HEK293 (cell line): ENCODE measurements around the gene SLC38A9.

Source experiments
- CTCF ChIA-PET: fragments of 350-600 bp; formaldehyde crosslinking; extraction: SDS; loops from one replicate; lab custom pipeline; 2021; ENCODE audit warnings: antibody characterized with exemption; lab: Yijun Ruan, JAX
- POLR2A ChIA-PET: fragments of 300-600 bp; formaldehyde crosslinking; extraction: SDS; loops from one replicate; lab custom pipeline; 2020; ENCODE audit warnings: antibody characterized with exemption, inconsistent platforms; lab: Yijun Ruan, JAX
- H3K27ac ChIP-seq: fragments of 200-500 bp; sonication (Bioruptor generic); 2 replicates; pipeline ENCODE4 v1.5.1; 2014; ENCODE audit warnings: low read depth, low read length, control low read depth, inconsistent platforms; ENCODE audit errors: extremely low read depth
- H3K36me3 ChIP-seq, 2 experiments: fragments of 200-500 bp in 1 of 2; sonication (Bioruptor generic) in 1 of 2; 1 replicate in 1 of 2; 2 replicates in 1 of 2; pipeline ENCODE4 v1.5.1; 2014 to 2017; ENCODE audit warnings: inconsistent platforms in 2 of 2, low read length in 2 of 2; ENCODE audit not compliant: control insufficient read depth in 2 of 2, insufficient read depth in 1 of 2
- H3K4me1 ChIP-seq: fragments of 200-500 bp; sonication (Bioruptor generic); 2 replicates; pipeline ENCODE4 v1.5.1; 2014; ENCODE audit warnings: mild to moderate bottlenecking, low read length, inconsistent platforms; ENCODE audit not compliant: control insufficient read depth, insufficient read depth
- H3K4me3 ChIP-seq: 2 replicates; pipeline ENCODE4 v1.5.1; 2011; ENCODE audit warnings: low read depth, mild to moderate bottlenecking, control low read depth, low read length, moderate library complexity
- H3K9me3 ChIP-seq: fragments of 200-500 bp; sonication (Bioruptor generic); 2 replicates; pipeline ENCODE4 v1.5.1; 2014; ENCODE audit warnings: low read depth, low read length, inconsistent platforms; ENCODE audit not compliant: control insufficient read depth, insufficient read depth
- KLF9 ChIP-seq: fragments of 450-650 bp; formaldehyde crosslinking; IDR thresholded peaks from 2 replicates; pipeline ENCODE4 v1.5.1; 2016; ENCODE audit warnings: missing biosample characterization, missing genetic modification characterization, low read depth
- MEIS1 ChIP-seq: sonication (generic); formaldehyde crosslinking; IDR thresholded peaks from 2 replicates; pipeline ENCODE4 v1.8.1; 2022; ENCODE audit warnings: missing genetic modification reagents, mild to moderate bottlenecking, borderline replicate concordance
- YY2 ChIP-seq: fragments of 450-650 bp; formaldehyde crosslinking; IDR thresholded peaks from 2 replicates; pipeline ENCODE4 v1.5.1; 2016; ENCODE audit warnings: missing biosample characterization, missing genetic modification characterization
- ZNF157 ChIP-seq: fragments of 450-650 bp; formaldehyde crosslinking; IDR thresholded peaks from 2 replicates; pipeline ENCODE4 v1.5.1; 2016; ENCODE audit warnings: missing biosample characterization, missing genetic modification characterization
- ZNF175 ChIP-seq: fragments of 450-650 bp; formaldehyde crosslinking; IDR thresholded peaks from 2 replicates; pipeline ENCODE4 v1.5.1; 2016; ENCODE audit warnings: missing biosample characterization, missing genetic modification characterization
- ZNF24 ChIP-seq: fragments of 450-650 bp; formaldehyde crosslinking; IDR thresholded peaks from 2 replicates; pipeline ENCODE4 v1.5.1; 2016; ENCODE audit warnings: missing biosample characterization, missing genetic modification characterization
- ZNF302 ChIP-seq: fragments of 450-650 bp; formaldehyde crosslinking; IDR thresholded peaks from 2 replicates; pipeline ENCODE4 v1.5.1; 2016; ENCODE audit warnings: missing biosample characterization, missing genetic modification characterization, low read depth
- ZNF529 ChIP-seq: fragments of 450-650 bp; formaldehyde crosslinking; IDR thresholded peaks from 2 replicates; pipeline ENCODE4 v1.5.1; 2017; ENCODE audit warnings: missing genetic modification characterization, missing biosample characterization; ENCODE audit not compliant: insufficient replicate concordance
- ZNF623 ChIP-seq: fragments of 450-650 bp; formaldehyde crosslinking; IDR thresholded peaks from 2 replicates; pipeline ENCODE4 v1.5.1; 2016; ENCODE audit warnings: missing biosample characterization, missing genetic modification characterization
- ZNF837 ChIP-seq: fragments of 450-650 bp; formaldehyde crosslinking; IDR thresholded peaks from 2 replicates; pipeline ENCODE4 v1.5.1; 2016; ENCODE audit warnings: missing biosample characterization, missing genetic modification characterization
- TF ChIP-seq, protein P1 (sequence below): sonication (generic); formaldehyde crosslinking; IDR thresholded peaks from 2 replicates; pipeline ENCODE4 v1.8.1; 2022; ENCODE audit warnings: mild to moderate bottlenecking, moderate library complexity, missing genetic modification reagents
- TF ChIP-seq, protein P2 (sequence below): fragments of 450-650 bp; formaldehyde crosslinking; conservative IDR thresholded peaks from 2 replicates; pipeline ENCODE4 v1.5.1; 2016; ENCODE audit warnings: low read depth, missing biosample characterization, missing genetic modification characterization
- TF ChIP-seq, protein P3 (sequence below): fragments of 450-650 bp; formaldehyde crosslinking; IDR thresholded peaks from 2 replicates; pipeline ENCODE4 v1.5.1; 2016; ENCODE audit warnings: missing biosample characterization, missing genetic modification characterization
- TF ChIP-seq, protein P4 (sequence below): fragments of 450-650 bp; formaldehyde crosslinking; IDR thresholded peaks from 2 replicates; pipeline ENCODE4 v1.5.1; 2016; ENCODE audit warnings: missing biosample characterization, missing genetic modification characterization
- TF ChIP-seq, protein P5 (sequence below): fragments of 450-650 bp; formaldehyde crosslinking; IDR thresholded peaks from 2 replicates; pipeline ENCODE4 v1.5.1; 2016; ENCODE audit warnings: missing biosample characterization, missing genetic modification characterization
- TF ChIP-seq, protein P6 (sequence below): fragments of 450-650 bp; formaldehyde crosslinking; optimal IDR thresholded peaks from 2 replicates; pipeline ENCODE3; 2016; ENCODE audit warnings: missing biosample characterization, mild to moderate bottlenecking, missing genetic modification characterization

The SLC38A9 gene

GRCh38 chr5:55636683-55637082 is 75.4 kb downstream of the SLC38A9 start:
- Histone ChIP-seq H3K4me1 (peaks cover 12% of the 10 kb centered on the region), H3K9me3 (no peaks in the 10 kb centered on the region), H3K36me3 (no peaks in the 10 kb centered on the region), H3K4me3 (no peak overlapping the region), H3K27ac (no peak overlapping the region)
- ChIA-PET POLR2A (no interaction called here), CTCF (interaction anchor here (0.5 to 1.6 kb wide), 4 partner anchors 41 to 1152 kb away, joined by 3 to 7 read pairs (median 5); no protein-coding TSS in a partner anchor)
- no peak for TF ChIP-seq MEIS1
- TF ChIP-seq, protein P1, sequence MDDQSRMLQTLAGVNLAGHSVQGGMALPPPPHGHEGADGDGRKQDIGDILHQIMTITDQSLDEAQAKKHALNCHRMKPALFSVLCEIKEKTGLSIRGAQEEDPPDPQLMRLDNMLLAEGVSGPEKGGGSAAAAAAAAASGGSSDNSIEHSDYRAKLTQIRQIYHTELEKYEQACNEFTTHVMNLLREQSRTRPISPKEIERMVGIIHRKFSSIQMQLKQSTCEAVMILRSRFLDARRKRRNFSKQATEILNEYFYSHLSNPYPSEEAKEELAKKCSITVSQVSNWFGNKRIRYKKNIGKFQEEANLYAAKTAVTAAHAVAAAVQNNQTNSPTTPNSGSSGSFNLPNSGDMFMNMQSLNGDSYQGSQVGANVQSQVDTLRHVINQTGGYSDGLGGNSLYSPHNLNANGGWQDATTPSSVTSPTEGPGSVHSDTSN: no peak
- no peak for TF ChIP-seq ZNF24 (tag by site-specific recombination)
- no peak for TF ChIP-seq ZNF302 (tag by site-specific recombination)
- no peak for TF ChIP-seq ZNF837 (tag by site-specific recombination)
- TF ChIP-seq KLF9 (tag by site-specific recombination): no peak
- TF ChIP-seq, protein P2, sequence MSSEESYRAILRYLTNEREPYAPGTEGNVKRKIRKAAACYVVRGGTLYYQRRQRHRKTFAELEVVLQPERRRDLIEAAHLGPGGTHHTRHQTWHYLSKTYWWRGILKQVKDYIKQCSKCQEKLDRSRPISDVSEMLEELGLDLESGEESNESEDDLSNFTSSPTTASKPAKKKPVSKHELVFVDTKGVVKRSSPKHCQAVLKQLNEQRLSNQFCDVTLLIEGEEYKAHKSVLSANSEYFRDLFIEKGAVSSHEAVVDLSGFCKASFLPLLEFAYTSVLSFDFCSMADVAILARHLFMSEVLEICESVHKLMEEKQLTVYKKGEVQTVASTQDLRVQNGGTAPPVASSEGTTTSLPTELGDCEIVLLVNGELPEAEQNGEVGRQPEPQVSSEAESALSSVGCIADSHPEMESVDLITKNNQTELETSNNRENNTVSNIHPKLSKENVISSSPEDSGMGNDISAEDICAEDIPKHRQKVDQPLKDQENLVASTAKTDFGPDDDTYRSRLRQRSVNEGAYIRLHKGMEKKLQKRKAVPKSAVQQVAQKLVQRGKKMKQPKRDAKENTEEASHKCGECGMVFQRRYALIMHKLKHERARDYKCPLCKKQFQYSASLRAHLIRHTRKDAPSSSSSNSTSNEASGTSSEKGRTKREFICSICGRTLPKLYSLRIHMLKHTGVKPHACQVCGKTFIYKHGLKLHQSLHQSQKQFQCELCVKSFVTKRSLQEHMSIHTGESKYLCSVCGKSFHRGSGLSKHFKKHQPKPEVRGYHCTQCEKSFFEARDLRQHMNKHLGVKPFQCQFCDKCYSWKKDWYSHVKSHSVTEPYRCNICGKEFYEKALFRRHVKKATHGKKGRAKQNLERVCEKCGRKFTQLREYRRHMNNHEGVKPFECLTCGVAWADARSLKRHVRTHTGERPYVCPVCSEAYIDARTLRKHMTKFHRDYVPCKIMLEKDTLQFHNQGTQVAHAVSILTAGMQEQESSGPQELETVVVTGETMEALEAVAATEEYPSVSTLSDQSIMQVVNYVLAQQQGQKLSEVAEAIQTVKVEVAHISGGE (tag by site-specific recombination): no peak
- TF ChIP-seq, protein P3, sequence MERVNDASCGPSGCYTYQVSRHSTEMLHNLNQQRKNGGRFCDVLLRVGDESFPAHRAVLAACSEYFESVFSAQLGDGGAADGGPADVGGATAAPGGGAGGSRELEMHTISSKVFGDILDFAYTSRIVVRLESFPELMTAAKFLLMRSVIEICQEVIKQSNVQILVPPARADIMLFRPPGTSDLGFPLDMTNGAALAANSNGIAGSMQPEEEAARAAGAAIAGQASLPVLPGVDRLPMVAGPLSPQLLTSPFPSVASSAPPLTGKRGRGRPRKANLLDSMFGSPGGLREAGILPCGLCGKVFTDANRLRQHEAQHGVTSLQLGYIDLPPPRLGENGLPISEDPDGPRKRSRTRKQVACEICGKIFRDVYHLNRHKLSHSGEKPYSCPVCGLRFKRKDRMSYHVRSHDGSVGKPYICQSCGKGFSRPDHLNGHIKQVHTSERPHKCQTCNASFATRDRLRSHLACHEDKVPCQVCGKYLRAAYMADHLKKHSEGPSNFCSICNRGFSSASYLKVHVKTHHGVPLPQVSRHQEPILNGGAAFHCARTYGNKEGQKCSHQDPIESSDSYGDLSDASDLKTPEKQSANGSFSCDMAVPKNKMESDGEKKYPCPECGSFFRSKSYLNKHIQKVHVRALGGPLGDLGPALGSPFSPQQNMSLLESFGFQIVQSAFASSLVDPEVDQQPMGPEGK: no peak
- TF ChIP-seq ZNF623 (tag by site-specific recombination): no peak
- TF ChIP-seq, protein P4, sequence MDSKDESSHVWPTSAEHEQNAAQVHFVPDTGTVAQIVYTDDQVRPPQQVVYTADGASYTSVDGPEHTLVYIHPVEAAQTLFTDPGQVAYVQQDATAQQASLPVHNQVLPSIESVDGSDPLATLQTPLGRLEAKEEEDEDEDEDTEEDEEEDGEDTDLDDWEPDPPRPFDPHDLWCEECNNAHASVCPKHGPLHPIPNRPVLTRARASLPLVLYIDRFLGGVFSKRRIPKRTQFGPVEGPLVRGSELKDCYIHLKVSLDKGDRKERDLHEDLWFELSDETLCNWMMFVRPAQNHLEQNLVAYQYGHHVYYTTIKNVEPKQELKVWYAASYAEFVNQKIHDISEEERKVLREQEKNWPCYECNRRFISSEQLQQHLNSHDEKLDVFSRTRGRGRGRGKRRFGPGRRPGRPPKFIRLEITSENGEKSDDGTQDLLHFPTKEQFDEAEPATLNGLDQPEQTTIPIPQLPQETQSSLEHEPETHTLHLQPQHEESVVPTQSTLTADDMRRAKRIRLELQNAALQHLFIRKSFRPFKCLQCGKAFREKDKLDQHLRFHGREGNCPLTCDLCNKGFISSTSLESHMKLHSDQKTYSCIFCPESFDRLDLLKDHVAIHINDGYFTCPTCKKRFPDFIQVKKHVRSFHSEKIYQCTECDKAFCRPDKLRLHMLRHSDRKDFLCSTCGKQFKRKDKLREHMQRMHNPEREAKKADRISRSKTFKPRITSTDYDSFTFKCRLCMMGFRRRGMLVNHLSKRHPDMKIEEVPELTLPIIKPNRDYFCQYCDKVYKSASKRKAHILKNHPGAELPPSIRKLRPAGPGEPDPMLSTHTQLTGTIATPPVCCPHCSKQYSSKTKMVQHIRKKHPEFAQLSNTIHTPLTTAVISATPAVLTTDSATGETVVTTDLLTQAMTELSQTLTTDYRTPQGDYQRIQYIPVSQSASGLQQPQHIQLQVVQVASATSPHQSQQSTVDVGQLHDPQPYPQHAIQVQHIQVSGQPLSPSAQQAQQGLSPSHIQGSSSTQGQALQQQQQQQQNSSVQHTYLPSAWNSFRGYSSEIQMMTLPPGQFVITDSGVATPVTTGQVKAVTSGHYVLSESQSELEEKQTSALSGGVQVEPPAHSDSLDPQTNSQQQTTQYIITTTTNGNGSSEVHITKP (tag by site-specific recombination): no peak
- TF ChIP-seq YY2 (tag by site-specific recombination): no peak
- TF ChIP-seq, protein P5, sequence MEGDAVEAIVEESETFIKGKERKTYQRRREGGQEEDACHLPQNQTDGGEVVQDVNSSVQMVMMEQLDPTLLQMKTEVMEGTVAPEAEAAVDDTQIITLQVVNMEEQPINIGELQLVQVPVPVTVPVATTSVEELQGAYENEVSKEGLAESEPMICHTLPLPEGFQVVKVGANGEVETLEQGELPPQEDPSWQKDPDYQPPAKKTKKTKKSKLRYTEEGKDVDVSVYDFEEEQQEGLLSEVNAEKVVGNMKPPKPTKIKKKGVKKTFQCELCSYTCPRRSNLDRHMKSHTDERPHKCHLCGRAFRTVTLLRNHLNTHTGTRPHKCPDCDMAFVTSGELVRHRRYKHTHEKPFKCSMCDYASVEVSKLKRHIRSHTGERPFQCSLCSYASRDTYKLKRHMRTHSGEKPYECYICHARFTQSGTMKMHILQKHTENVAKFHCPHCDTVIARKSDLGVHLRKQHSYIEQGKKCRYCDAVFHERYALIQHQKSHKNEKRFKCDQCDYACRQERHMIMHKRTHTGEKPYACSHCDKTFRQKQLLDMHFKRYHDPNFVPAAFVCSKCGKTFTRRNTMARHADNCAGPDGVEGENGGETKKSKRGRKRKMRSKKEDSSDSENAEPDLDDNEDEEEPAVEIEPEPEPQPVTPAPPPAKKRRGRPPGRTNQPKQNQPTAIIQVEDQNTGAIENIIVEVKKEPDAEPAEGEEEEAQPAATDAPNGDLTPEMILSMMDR (tag by site-specific recombination): no peak
- TF ChIP-seq ZNF175 (tag by site-specific recombination): no peak
- TF ChIP-seq, protein P6, sequence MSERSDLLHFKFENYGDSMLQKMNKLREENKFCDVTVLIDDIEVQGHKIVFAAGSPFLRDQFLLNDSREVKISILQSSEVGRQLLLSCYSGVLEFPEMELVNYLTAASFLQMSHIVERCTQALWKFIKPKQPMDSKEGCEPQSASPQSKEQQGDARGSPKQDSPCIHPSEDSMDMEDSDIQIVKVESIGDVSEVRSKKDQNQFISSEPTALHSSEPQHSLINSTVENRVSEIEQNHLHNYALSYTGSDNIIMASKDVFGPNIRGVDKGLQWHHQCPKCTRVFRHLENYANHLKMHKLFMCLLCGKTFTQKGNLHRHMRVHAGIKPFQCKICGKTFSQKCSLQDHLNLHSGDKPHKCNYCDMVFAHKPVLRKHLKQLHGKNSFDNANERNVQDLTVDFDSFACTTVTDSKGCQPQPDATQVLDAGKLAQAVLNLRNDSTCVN (tag by site-specific recombination): no peak
- no peak for TF ChIP-seq ZNF157 (tag by site-specific recombination)
- no peak for TF ChIP-seq ZNF529 (tag by site-specific recombination)
